Tibial nerve (tissue), 3 donors: ENCODE data around the gene CA10.

Experiments
- POLR2A ChIP-seq, 2 donors: fragments of 450-650 bp; IDR thresholded peaks; one replicate each; pipeline ENCODE4 v1.6.1; 2017; ENCODE audit warnings: antibody characterized with exemption in 2 of 2, mild to moderate bottlenecking in 2 of 2, moderate library complexity in 2 of 2
- TF ChIP-seq, protein P1 (sequence below), 5 experiments: fragments of 200-600 bp in 3 of 5; fragments of 450-650 bp in 2 of 5; sonication (generic) in 3 of 5; IDR thresholded peaks; one replicate each; pipeline ENCODE4 v1.5.1; 2016 to 2019; ENCODE audit warnings: antibody characterized with exemption in 5 of 5, mild to moderate bottlenecking in 3 of 5, moderate library complexity in 2 of 5

- TF ChIP-seq, protein P1, sequence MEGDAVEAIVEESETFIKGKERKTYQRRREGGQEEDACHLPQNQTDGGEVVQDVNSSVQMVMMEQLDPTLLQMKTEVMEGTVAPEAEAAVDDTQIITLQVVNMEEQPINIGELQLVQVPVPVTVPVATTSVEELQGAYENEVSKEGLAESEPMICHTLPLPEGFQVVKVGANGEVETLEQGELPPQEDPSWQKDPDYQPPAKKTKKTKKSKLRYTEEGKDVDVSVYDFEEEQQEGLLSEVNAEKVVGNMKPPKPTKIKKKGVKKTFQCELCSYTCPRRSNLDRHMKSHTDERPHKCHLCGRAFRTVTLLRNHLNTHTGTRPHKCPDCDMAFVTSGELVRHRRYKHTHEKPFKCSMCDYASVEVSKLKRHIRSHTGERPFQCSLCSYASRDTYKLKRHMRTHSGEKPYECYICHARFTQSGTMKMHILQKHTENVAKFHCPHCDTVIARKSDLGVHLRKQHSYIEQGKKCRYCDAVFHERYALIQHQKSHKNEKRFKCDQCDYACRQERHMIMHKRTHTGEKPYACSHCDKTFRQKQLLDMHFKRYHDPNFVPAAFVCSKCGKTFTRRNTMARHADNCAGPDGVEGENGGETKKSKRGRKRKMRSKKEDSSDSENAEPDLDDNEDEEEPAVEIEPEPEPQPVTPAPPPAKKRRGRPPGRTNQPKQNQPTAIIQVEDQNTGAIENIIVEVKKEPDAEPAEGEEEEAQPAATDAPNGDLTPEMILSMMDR (IDR thresholded peaks at IDR 0.05), result no peak
- no peak for TF ChIP-seq POLR2A (IDR thresholded peaks at IDR 0.05)
Observed at GRCh38 chr17:51674579-51675255, 483.8 kb downstream of the CA10 start.
